H9 (cell line): ENCODE data around the gene MRC2. TPM values are rescaled to one million over a fixed set of nuclear protein-coding genes. Genes with fewer than 3 reads are reported as not detected.

ENCODE experiments used
- DNase-seq: peaks from one replicate; pipeline ENCODE4 v3.0.0-alpha.2; 2017
- H2AFZ ChIP-seq: one replicate; pipeline ENCODE4 v1.6.1; 2013; ENCODE audit warnings: mild to moderate bottlenecking, low read length, control low read depth, moderate library complexity
- H2AK5ac ChIP-seq: 2 replicates; pipeline ENCODE4 v1.6.1; 2013; ENCODE audit warnings: low read length, control low read depth, mixed read lengths; ENCODE audit not compliant: insufficient read length
- H2BK120ac ChIP-seq: one replicate; pipeline ENCODE4 v1.6.1; 2013; ENCODE audit warnings: low read depth, mild to moderate bottlenecking, low read length, control low read depth, inconsistent platforms; ENCODE audit not compliant: poor library complexity, severe bottlenecking
- H2BK12ac ChIP-seq: 2 replicates; pipeline ENCODE4 v1.6.1; 2013; ENCODE audit warnings: low read length, control low read depth, mixed read lengths, low read depth; ENCODE audit not compliant: insufficient read length
- H2BK15ac ChIP-seq: 2 replicates; pipeline ENCODE4 v1.6.1; 2013; ENCODE audit warnings: low read depth, low read length, control low read depth
- H2BK20ac ChIP-seq: one replicate; pipeline ENCODE4 v1.6.1; 2013; ENCODE audit warnings: low read depth, mild to moderate bottlenecking, low read length, control low read depth, inconsistent platforms; ENCODE audit not compliant: poor library complexity, severe bottlenecking
- H2BK5ac ChIP-seq: 2 replicates; pipeline ENCODE4 v1.6.1; 2013; ENCODE audit warnings: low read length, control low read depth, mixed read lengths; ENCODE audit not compliant: insufficient read length
- H3K14ac ChIP-seq: 2 replicates; pipeline ENCODE4 v1.6.1; 2013; ENCODE audit warnings: low read length, control low read depth; ENCODE audit not compliant: insufficient read depth
- H3K18ac ChIP-seq: 2 replicates; pipeline ENCODE4 v1.6.1; 2013; ENCODE audit warnings: low read depth, mild to moderate bottlenecking, mixed read lengths, low read length, control low read depth; ENCODE audit not compliant: insufficient read length
- H3K23ac ChIP-seq: 2 replicates; pipeline ENCODE4 v1.6.1; 2013; ENCODE audit warnings: low read length, control low read depth, mixed read lengths, low read depth; ENCODE audit not compliant: insufficient read length
- H3K23me2 ChIP-seq: 2 replicates; pipeline ENCODE4 v1.6.1; 2013; ENCODE audit warnings: low read depth, mild to moderate bottlenecking, mixed read lengths, low read length, control low read depth; ENCODE audit not compliant: insufficient read length, poor library complexity, severe bottlenecking
- H3K27ac ChIP-seq: 2 replicates; pipeline ENCODE4 v1.5.1; 2013; ENCODE audit warnings: low read length, control low read depth, mixed read lengths, low read depth; ENCODE audit not compliant: insufficient read length
- H3K27me3 ChIP-seq: 2 replicates; pipeline ENCODE4 v1.6.1; 2013; ENCODE audit warnings: low read length, control low read depth, inconsistent platforms; ENCODE audit not compliant: insufficient read depth
- H3K4ac ChIP-seq: 2 replicates; pipeline ENCODE4 v1.6.1; 2013; ENCODE audit warnings: low read depth, mild to moderate bottlenecking, control low read depth, inconsistent platforms, low read length, moderate library complexity
- H3K4me1 ChIP-seq: 2 replicates; pipeline ENCODE4 v1.6.1; 2013; ENCODE audit warnings: low read length, control low read depth, inconsistent platforms; ENCODE audit not compliant: insufficient read depth
- H3K4me2 ChIP-seq: 2 replicates; pipeline ENCODE4 v1.6.1; 2013; ENCODE audit warnings: low read length, control low read depth, mixed read lengths; ENCODE audit not compliant: insufficient read length, insufficient read depth
- H3K56ac ChIP-seq: 2 replicates; pipeline ENCODE4 v1.6.1; 2013; ENCODE audit warnings: low read depth, mild to moderate bottlenecking, mixed read lengths, low read length, control low read depth; ENCODE audit not compliant: insufficient read length
- H3K79me1 ChIP-seq: 2 replicates; pipeline ENCODE4 v1.6.1; 2013; ENCODE audit warnings: low read depth, mild to moderate bottlenecking, moderate library complexity, low read length, control low read depth, inconsistent platforms; ENCODE audit not compliant: insufficient read depth, poor library complexity, severe bottlenecking
- H3K79me2 ChIP-seq: 2 replicates; pipeline ENCODE4 v1.6.1; 2013; ENCODE audit warnings: low read length, control low read depth, inconsistent platforms; ENCODE audit not compliant: insufficient read depth
- H3K9ac ChIP-seq: 2 replicates; pipeline ENCODE4 v1.6.1; 2013; ENCODE audit warnings: low read length, control low read depth, mixed read lengths; ENCODE audit not compliant: insufficient read length; ENCODE audit errors: extremely low read depth
- H3K9me3 ChIP-seq: one replicate; pipeline ENCODE4 v1.6.1; 2013; ENCODE audit warnings: low read depth, low read length, inconsistent platforms; ENCODE audit not compliant: control insufficient read depth
- H3T11ph ChIP-seq: one replicate; pipeline ENCODE4 v1.6.1; 2013; ENCODE audit warnings: mild to moderate bottlenecking, low read length, control low read depth, inconsistent platforms
- H4K20me1 ChIP-seq: one replicate; pipeline ENCODE4 v1.6.1; 2013; ENCODE audit not compliant: control insufficient read depth, insufficient read length, insufficient read depth
- H4K5ac ChIP-seq: 2 replicates; pipeline ENCODE4 v1.6.1; 2013; ENCODE audit warnings: low read depth, mild to moderate bottlenecking, mixed read lengths, low read length, control low read depth; ENCODE audit not compliant: insufficient read length
- H4K8ac ChIP-seq: replicated peaks from 2 replicates; pipeline ENCODE4 v1.6.1; 2013; ENCODE audit warnings: low read length, control low read depth, mixed read lengths, low read depth; ENCODE audit not compliant: insufficient read length
- H4K91ac ChIP-seq: 2 replicates; pipeline ENCODE4 v1.6.1; 2013; ENCODE audit warnings: low read depth, mild to moderate bottlenecking, moderate library complexity, mixed read lengths, low read length, control low read depth; ENCODE audit not compliant: insufficient read length
- H3K27ac Mint-ChIP-seq, 3 experiments: 2 replicates in 2 of 3; 3 replicates in 1 of 3; pipeline ENCODE4 v1.8.0; 2020 to 2021; ENCODE audit warnings: mixed read lengths in 3 of 3, mild to moderate bottlenecking in 1 of 3, moderate library complexity in 1 of 3
- H3K27me3 Mint-ChIP-seq: 2 replicates; pipeline ENCODE4 v1.8.0; 2021; ENCODE audit warnings: low read depth, mild to moderate bottlenecking, moderate library complexity, mixed read lengths
- H3K36me3 Mint-ChIP-seq, 3 experiments: 2 replicates in 2 of 3; 3 replicates in 1 of 3; pipeline ENCODE4 v1.8.0; 2020 to 2021; ENCODE audit warnings: low read depth in 3 of 3, mixed read lengths in 3 of 3; ENCODE audit not compliant: insufficient read depth in 1 of 3
- H3K4me1 Mint-ChIP-seq, 2 experiments: 2 replicates each; pipeline ENCODE4 v1.8.0; 2020; ENCODE audit warnings: mixed read lengths in 2 of 2
- H3K4me3 Mint-ChIP-seq, 2 experiments: 2 replicates in 1 of 2; 3 replicates in 1 of 2; pipeline ENCODE4 v1.8.0; 2020 to 2021; ENCODE audit warnings: mild to moderate bottlenecking in 2 of 2, mixed read lengths in 2 of 2, moderate library complexity in 1 of 2
- H3K9me3 Mint-ChIP-seq, 2 experiments: 2 replicates in 1 of 2; 3 replicates in 1 of 2; pipeline ENCODE4 v1.8.0; 2020; ENCODE audit warnings: mild to moderate bottlenecking in 2 of 2, mixed read lengths in 2 of 2, moderate library complexity in 1 of 2
- WGBS: extraction: QIAGEN DNeasy Blood & Tissue Kit; methylation state at CpG from one replicate; pipeline ENCODE4 v1.1.7; 2013; ENCODE audit warnings: missing lambda C conversion rate, low lambda C conversion rate, mixed read lengths; ENCODE audit not compliant: insufficient read length; ENCODE audit errors: extremely low coverage; 5-methylcytosine and 5-hydroxymethylcytosine counted together
- total RNA-seq: library from RNA; stranded (reverse); gene quantifications from 2 replicates; pipeline ENCODE4 v1.2.1, GENCODE V29; 2021
- TF ChIP-seq, protein P1 (sequence below): fragments of 200-600 bp; sonication (generic); conservative IDR thresholded peaks from 3 replicates; pipeline ENCODE4 v1.8.0; 2021; ENCODE audit warnings: antibody characterized with exemption, mild to moderate bottlenecking

MRC2 gene
- total RNA-seq, 1 experiment from 2014 or later: 18.7 TPM

DNA sequence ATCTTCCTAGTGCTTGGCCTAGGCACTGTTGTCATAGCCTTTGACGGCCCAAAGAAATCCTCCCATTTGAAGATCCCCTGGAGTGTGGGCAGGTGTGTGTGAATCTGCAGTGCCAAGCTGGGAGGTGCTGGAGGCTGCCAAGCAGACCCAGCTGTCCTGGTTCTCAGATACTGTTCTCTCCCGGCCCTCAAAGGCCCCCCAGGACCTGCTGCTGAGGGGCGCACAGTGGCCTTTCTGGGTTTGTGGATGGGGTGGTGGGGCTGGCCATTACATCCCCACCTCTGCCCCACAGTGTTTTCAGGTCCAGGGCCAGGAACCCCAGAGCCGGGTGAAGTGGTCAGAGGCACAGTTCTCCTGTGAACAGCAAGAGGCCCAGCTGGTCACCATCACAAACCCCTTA, 60.5 kb downstream of the MRC2 start:
- Histone ChIP-seq H2BK5ac (no peak overlapping the region), H3K9me3 (no peaks in the 10 kb centered on the region), H4K5ac (no peak overlapping the region), H3K4ac (no peak overlapping the region), H3K4me1 (no peaks in the 10 kb centered on the region), H2AK5ac (no peak overlapping the region), H2BK120ac (no peak overlapping the region), H2BK15ac (no peak overlapping the region), H3K14ac (no peak overlapping the region), H2BK12ac (no peak overlapping the region), H3T11ph (no peak overlapping the region), H3K9ac (no peak overlapping the region), H3K79me1 (no peaks in the 10 kb centered on the region), H2BK20ac (no peak overlapping the region), H4K20me1 (peaks cover 2% of the 10 kb centered on the region), H3K27ac (no peak overlapping the region), H3K23me2 (no peaks in the 10 kb centered on the region), H3K56ac (no peak overlapping the region), H4K91ac (no peak overlapping the region), H3K18ac (no peak overlapping the region), H3K27me3 (no peaks in the 10 kb centered on the region), H2AFZ (no peak overlapping the region), H3K79me2 (no peaks in the 10 kb centered on the region), H3K23ac (no peak overlapping the region), H3K4me2 (no peak overlapping the region), H4K8ac (no peak overlapping the region)
- no peaks in the 10 kb centered on the region for H3K27me3 Mint-ChIP-seq
- DNase-seq: no peak
- no peak overlapping the region for H3K4me3 Mint-ChIP-seq
- peaks cover 16 to 23% (median 19%) of the 10 kb centered on the region in 3 experiments for H3K36me3 Mint-ChIP-seq
- H3K4me1 Mint-ChIP-seq: 0 out of 4 replicates have a peak, but pooled peaks cover 0 to 2% of the 10 kb centered on the region in 2 experiments
- no CpG with 5 or more reads among the region's 4 CpGs for WGBS
- H3K9me3 Mint-ChIP-seq: peaks cover 3% of the 10 kb centered on the region in 2 experiments; a peak in 1 of 5 replicates
- TF ChIP-seq, protein P1, sequence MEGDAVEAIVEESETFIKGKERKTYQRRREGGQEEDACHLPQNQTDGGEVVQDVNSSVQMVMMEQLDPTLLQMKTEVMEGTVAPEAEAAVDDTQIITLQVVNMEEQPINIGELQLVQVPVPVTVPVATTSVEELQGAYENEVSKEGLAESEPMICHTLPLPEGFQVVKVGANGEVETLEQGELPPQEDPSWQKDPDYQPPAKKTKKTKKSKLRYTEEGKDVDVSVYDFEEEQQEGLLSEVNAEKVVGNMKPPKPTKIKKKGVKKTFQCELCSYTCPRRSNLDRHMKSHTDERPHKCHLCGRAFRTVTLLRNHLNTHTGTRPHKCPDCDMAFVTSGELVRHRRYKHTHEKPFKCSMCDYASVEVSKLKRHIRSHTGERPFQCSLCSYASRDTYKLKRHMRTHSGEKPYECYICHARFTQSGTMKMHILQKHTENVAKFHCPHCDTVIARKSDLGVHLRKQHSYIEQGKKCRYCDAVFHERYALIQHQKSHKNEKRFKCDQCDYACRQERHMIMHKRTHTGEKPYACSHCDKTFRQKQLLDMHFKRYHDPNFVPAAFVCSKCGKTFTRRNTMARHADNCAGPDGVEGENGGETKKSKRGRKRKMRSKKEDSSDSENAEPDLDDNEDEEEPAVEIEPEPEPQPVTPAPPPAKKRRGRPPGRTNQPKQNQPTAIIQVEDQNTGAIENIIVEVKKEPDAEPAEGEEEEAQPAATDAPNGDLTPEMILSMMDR: no peak
- no peak overlapping the region for H3K27ac Mint-ChIP-seq
